ENCODE measurements around the gene CYP2B6. TPM values are rescaled to one million over a fixed set of nuclear protein-coding genes. Genes with fewer than 3 reads are reported as not detected.
"Not testable (repeated sequence)": the region's sequence is repeated elsewhere in the genome, so short reads cannot be mapped to it uniquely, and the experiment has no call there.

Gene CYP2B6
- total and polyA plus RNA-seq, 3 experiments from 2014 or later = not detected

DNA sequence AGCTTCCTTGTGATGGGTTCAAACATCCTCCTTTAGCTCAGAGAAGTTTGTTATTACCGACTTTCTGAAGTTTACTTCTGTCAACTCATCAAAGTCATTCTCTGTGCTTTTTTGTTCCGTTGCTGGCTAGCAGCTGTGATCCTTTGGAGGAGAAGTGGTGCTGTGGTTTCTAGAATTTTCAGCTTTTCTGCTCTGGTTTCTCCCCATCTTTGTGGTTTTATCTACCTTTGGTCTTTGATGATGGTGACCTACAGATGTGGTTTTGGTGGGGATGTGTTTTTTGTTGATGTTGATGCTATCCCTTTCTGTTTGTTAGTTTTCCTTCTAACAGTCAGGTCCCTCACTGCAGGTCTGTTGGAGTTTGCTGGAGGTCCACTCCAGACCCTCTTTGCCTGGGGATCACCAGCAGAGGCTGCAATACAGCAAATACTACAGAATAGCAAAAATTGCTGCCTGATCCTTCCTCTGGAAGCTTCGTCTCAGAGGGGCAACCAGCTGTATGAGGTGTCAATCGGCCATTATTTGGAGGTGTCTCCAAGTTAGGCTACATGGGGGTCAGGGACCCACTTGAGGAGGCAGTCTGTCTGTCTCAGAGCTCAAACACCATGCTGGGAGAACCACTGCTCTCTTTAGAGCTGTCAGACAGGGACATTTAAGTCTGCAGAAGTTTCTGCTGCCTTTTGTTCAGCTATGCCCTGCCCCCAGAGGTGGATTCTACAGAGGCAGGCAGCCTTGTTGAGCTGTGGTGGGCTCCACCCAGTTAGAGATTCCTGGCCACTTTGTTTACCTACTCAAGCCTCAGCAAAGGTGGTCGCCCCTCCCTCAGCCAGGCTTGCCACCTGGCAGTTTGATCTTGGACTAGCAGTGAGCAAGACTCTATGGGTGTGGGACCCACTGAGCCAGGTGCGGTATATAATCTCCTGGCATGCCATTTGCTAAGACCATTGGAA, 20.4 kb upstream of the CYP2B6 start:
- H3K4me3 ChIP-seq (ENCODE audit: low read length); POLR2A ChIA-PET; H3K27me3 Mint-ChIP-seq; H3K27ac ChIP-seq (ENCODE audit: low read depth, low read length); H3K36me3 ChIP-seq (ENCODE audit: insufficient read depth, low read length); H3K27me3 ChIP-seq (ENCODE audit: insufficient read depth, low read length, poor library complexity, severe bottlenecking); H3K9me3 Mint-ChIP-seq; H3K9me3 ChIP-seq (ENCODE audit: low read length); H3K36me3 Mint-ChIP-seq: not testable (repeated sequence)
- peak overlapping the region; percentile 24 to 95 (median 68) for H3K27ac Mint-ChIP-seq
- CTCF ChIA-PET = interaction anchor here (1.4 to 2.1 kb wide), 2 partner anchors 151 to 174 kb away, joined by 3 to 10 read pairs; no protein-coding TSS in a partner anchor
- peaks cover 31% of the 10 kb centered on the region for H3K4me1 ChIP-seq (ENCODE audit: insufficient read depth, low read length)
- H3K4me1 Mint-ChIP-seq = peaks cover 33 to 40% (median 39%) of the 10 kb centered on the region in 3 donors
- peak overlapping the region; percentile 16 to 65 (median 38) for H3K4me3 Mint-ChIP-seq
- peak in 3 of 5 donors; percentile 1 to 89 (median 75) for DNase-seq

DNA sequence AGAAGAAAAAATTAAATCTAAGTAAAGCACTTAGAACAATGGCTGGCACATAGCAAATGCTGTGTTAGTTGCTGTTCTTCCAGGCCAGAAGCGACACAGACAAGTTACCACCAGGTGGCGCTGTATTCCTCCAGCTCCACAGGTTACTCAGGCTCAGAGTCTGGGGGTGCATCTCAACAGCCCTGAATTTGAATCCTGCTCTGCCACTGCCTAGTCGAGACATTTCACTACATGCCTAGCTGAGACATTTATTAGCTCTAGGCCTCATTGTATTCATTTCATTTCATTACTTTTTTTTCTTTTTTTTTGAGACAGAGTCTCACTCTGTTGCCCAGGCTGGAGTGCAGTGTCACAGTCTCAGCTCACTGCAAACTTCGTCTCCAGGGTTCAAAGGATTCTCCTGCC, 16.4 kb upstream of the CYP2B6 start:
- H3K36me3 ChIP-seq (ENCODE audit: insufficient read depth, low read length) = no peaks in the 10 kb centered on the region
- no peaks in the 10 kb centered on the region for H3K27me3 ChIP-seq (ENCODE audit: insufficient read depth, low read length, poor library complexity, severe bottlenecking)
- Mint-ChIP-seq H3K4me1 (peaks cover 21 to 32% (median 26%) of the 10 kb centered on the region in 3 donors), H3K27me3 (peaks cover 7 to 8% of the 10 kb centered on the region in 2 donors), H3K36me3 (no peaks in the 10 kb centered on the region), H3K4me3 (no peak overlapping the region), H3K9me3 (peaks cover 0 to 2% (median 0%) of the 10 kb centered on the region in 5 donors), H3K27ac (no peak overlapping the region)
- no peak overlapping the region for H3K27ac ChIP-seq (ENCODE audit: low read depth, low read length)
- no peak overlapping the region for H3K4me3 ChIP-seq (ENCODE audit: low read length)
- POLR2A ChIA-PET = no interaction called here
- CTCF ChIA-PET = interaction anchor here (0.7 to 1.4 kb wide), 5 partner anchors 38 to 334 kb away, joined by 3 to 4 read pairs (median 4); no protein-coding TSS in a partner anchor
- peak; percentile 66 to 81 (median 70) for DNase-seq
- peaks cover 20% of the 10 kb centered on the region for H3K4me1 ChIP-seq (ENCODE audit: insufficient read depth, low read length)
- H3K9me3 ChIP-seq (ENCODE audit: low read length) = no peaks in the 10 kb centered on the region

DNA sequence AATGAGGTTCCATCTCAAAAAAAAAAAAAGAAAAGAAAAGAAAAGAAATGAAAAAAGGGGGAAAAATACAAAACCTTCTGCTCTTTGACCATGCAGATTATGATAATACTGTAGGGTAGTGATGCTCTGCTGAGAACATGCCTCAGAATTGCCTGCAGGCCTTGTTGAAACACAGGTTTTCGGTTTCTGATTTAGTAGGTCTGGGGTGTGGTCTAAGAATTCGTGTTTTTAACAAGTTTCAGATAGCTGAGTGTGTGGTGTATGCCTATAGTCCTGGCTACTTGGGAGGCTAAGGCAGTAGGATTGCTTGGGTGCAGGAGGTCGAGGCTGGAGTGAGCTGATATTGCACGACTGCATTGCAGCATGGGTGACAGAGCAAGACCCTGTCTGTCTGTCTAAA, 14.9 kb upstream of the CYP2B6 start:
- Mint-ChIP-seq H3K9me3 (no peaks in the 10 kb centered on the region), H3K36me3 (no peaks in the 10 kb centered on the region)
- CTCF ChIA-PET = interaction anchor here (1.5 kb wide), 1 partner anchor 157 kb away, joined by 3 read pairs; no protein-coding TSS in a partner anchor

DNA sequence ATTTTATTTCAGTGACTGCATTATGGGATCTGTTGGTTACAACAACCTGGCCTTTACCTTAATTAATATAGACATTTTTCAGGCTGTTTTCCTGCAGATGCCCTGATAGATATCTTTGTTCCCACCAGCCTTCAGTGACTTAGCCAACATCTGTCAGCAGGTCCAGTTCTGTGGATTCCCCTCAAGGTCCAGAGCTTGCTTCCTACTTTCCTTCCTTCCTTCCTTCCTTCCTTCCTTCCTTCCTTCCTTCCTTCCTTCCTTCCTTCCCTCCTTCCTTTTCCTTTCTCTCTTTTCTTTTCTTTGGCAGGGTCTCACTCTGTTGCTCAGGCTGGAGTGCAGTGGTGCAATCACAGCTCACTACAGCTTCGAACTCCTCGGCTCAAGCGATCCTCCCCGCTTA, 14.4 kb upstream of the CYP2B6 start:
- ChIA-PET POLR2A (no interaction called here), CTCF (interaction anchor here (1.5 kb wide), 1 partner anchor 157 kb away, joined by 3 read pairs; no protein-coding TSS in a partner anchor)
- Histone ChIP-seq H3K36me3 (ENCODE audit: insufficient read depth, low read length) (no peaks in the 10 kb centered on the region), H3K27ac (ENCODE audit: low read depth, low read length) (no peak overlapping the region), H3K4me1 (ENCODE audit: insufficient read depth, low read length) (no peaks in the 10 kb centered on the region), H3K27me3 (ENCODE audit: insufficient read depth, low read length, poor library complexity, severe bottlenecking) (no peaks in the 10 kb centered on the region), H3K9me3 (ENCODE audit: low read length) (no peaks in the 10 kb centered on the region), H3K4me3 (ENCODE audit: low read length) (no peak overlapping the region)
- Mint-ChIP-seq H3K27me3 (peaks cover 18 to 25% of the 10 kb centered on the region in 2 donors), H3K36me3 (no peaks in the 10 kb centered on the region), H3K27ac (peak overlapping the region in 2 of 8 donors; percentile 58 to 75), H3K9me3 (no peaks in the 10 kb centered on the region), H3K4me1 (peaks cover under 1 to 11% (median 6%) of the 10 kb centered on the region in 3 donors), H3K4me3 (no peak overlapping the region)
- DNase-seq = no peak

More for the DNA sequence above, 14.9 kb upstream of the CYP2B6 start:
- H3K36me3 ChIP-seq (ENCODE audit: insufficient read depth, low read length) = no peaks in the 10 kb centered on the region
- peaks cover 14 to 20% of the 10 kb centered on the region in 2 donors for H3K27me3 Mint-ChIP-seq
- peaks cover 6 to 17% (median 11%) of the 10 kb centered on the region in 3 donors for H3K4me1 Mint-ChIP-seq
- no peak overlapping the region for H3K27ac Mint-ChIP-seq
- H3K4me3 ChIP-seq (ENCODE audit: low read length) = no peak overlapping the region
- H3K27ac ChIP-seq (ENCODE audit: low read depth, low read length) = no peak overlapping the region
- DNase-seq = no peak
- peaks cover 5% of the 10 kb centered on the region for H3K4me1 ChIP-seq (ENCODE audit: insufficient read depth, low read length)
- no peaks in the 10 kb centered on the region for H3K9me3 ChIP-seq (ENCODE audit: low read length)
- POLR2A ChIA-PET = no interaction called here
- H3K27me3 ChIP-seq (ENCODE audit: insufficient read depth, low read length, poor library complexity, severe bottlenecking) = no peaks in the 10 kb centered on the region
- H3K4me3 Mint-ChIP-seq = no peak overlapping the region

DNA sequence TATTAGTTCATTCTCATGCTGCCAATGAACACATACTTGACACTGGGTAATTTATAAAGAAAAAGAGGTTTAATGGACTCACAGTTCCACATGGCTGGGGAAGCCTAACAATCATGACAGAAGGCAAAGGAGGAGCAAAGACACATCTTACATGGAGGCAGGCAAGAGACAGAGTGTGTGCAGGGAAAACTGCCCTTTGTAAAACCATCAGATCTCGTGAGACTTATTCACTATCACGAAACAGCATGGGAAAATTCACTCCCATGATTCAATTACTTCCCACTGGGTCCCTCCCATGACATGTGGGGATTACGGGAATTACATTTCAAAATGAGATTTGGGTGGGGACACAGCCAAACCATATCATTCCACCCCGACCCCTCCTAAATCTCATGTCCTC, 11.3 kb upstream of the CYP2B6 start:
- H3K4me1 Mint-ChIP-seq; H3K27me3 ChIP-seq (ENCODE audit: insufficient read depth, low read length, poor library complexity, severe bottlenecking); H3K4me1 ChIP-seq (ENCODE audit: insufficient read depth, low read length); H3K9me3 Mint-ChIP-seq; CTCF ChIA-PET; POLR2A ChIA-PET; H3K9me3 ChIP-seq (ENCODE audit: low read length); H3K36me3 Mint-ChIP-seq; DNase-seq; H3K27ac Mint-ChIP-seq; H3K36me3 ChIP-seq (ENCODE audit: insufficient read depth, low read length); H3K4me3 Mint-ChIP-seq; H3K4me3 ChIP-seq (ENCODE audit: low read length); H3K27ac ChIP-seq (ENCODE audit: low read depth, low read length): not testable (repeated sequence)
- peaks cover 19 to 39% of the 10 kb centered on the region in 2 donors for H3K27me3 Mint-ChIP-seq

DNA sequence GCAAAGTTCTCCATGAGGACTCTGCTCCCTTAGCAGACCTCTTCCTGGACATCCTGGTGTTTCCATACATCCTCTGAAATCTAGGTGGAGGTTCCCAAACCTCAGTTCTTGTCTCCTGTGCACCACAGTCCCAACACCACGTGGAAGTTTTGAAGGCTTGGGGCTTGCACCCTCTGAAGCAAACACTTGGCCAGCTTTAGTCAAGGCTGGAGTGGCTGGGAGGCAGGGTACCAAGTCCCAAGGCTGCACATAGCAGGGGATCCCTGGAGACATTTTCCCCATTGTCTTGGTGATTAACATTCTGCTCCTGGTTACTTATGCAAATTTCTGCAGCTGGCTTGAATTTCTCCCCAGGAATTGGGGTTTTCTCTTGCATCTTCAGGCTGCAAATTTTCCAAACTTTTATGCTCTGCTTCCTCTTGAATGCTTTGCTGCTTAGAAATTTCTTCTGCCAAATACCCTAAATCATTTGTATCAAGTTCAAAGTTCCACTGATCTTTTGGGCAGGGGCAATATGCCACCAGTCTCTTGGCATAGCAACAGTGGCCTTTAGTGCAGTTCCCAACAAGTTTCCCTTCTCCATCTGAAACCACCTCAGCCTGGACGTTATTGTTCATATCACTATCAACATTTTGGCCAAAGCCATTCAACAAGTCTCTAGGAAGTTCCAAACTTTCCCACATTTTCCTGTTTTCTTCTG, 10.2 kb upstream of the CYP2B6 start:
- H3K9me3 Mint-ChIP-seq; H3K27ac ChIP-seq (ENCODE audit: low read depth, low read length); H3K27me3 ChIP-seq (ENCODE audit: insufficient read depth, low read length, poor library complexity, severe bottlenecking); H3K9me3 ChIP-seq (ENCODE audit: low read length); H3K4me1 Mint-ChIP-seq; POLR2A ChIA-PET; H3K36me3 ChIP-seq (ENCODE audit: insufficient read depth, low read length); CTCF ChIA-PET; H3K4me3 Mint-ChIP-seq; H3K27ac Mint-ChIP-seq; DNase-seq; H3K4me1 ChIP-seq (ENCODE audit: insufficient read depth, low read length); H3K36me3 Mint-ChIP-seq; H3K4me3 ChIP-seq (ENCODE audit: low read length): not testable (repeated sequence)
- H3K27me3 Mint-ChIP-seq = peaks cover 19 to 43% of the 10 kb centered on the region in 2 donors

DNA sequence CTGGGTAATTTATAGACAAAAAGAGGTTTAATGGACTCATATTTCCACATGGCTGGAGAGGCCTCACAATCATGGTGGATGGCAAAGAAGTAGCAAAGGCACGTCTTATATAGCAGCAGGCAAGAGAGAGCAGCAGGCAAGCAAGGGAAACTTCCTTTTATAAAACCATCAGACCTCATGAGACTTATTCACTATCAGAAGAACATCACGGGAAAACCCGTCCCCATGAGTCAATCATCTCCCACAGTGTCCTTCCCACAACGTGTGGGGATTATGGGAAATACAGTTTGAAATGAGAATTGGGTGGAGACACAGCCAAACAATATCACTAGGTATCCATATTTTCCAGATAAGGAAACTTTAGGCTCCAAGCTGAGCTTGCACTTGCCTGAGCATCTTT, 9.5 kb upstream of the CYP2B6 start:
- H3K4me3 Mint-ChIP-seq = no peak overlapping the region
- H3K36me3 Mint-ChIP-seq = peaks cover 0 to 3% (median 2%) of the 10 kb centered on the region in 3 donors
- Histone ChIP-seq H3K4me3 (ENCODE audit: low read length) (no peak overlapping the region), H3K27me3 (ENCODE audit: insufficient read depth, low read length, poor library complexity, severe bottlenecking) (no peaks in the 10 kb centered on the region), H3K9me3 (ENCODE audit: low read length) (no peaks in the 10 kb centered on the region), H3K4me1 (ENCODE audit: insufficient read depth, low read length) (no peaks in the 10 kb centered on the region), H3K36me3 (ENCODE audit: insufficient read depth, low read length) (no peaks in the 10 kb centered on the region), H3K27ac (ENCODE audit: low read depth, low read length) (no peak overlapping the region)
- no peak for DNase-seq
- H3K27ac Mint-ChIP-seq = no peak overlapping the region
- peaks cover 16 to 47% of the 10 kb centered on the region in 2 donors for H3K27me3 Mint-ChIP-seq
- POLR2A ChIA-PET = no interaction called here
- CTCF ChIA-PET = no interaction called here
- H3K4me1 Mint-ChIP-seq = peaks cover 0 to 5% (median 0%) of the 10 kb centered on the region in 3 donors
- H3K9me3 Mint-ChIP-seq = peaks cover 0 to 3% (median 0%) of the 10 kb centered on the region in 5 donors

DNA sequence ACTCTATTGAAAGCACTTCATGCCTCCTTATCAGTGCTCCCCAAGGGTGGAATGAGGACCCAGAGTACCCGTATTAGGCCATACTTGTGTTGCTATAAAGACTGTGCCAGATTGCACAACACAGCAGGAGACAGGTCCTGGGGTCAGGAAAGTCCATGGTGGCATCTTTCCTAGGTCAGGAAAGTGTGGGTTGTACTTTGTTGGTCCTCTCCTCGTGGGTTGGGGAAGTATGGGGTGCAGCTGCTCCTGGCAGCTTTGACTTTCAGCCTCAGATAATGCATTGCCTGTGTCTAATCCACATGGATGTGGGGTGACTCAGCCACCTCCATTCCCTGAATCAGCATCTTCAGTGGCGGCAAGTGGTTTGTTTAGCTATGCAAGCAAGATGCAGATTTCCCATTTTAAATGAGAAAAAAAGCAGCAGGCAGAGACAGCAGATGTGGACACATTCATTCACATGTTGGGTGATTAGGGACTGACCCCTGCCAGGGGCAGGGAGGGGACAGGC, 8.4 kb upstream of the CYP2B6 start:
- H3K27ac ChIP-seq (ENCODE audit: low read depth, low read length) = no peak overlapping the region
- Mint-ChIP-seq H3K4me3 (no peak overlapping the region), H3K27ac (no peak overlapping the region), H3K4me1 (no peaks in the 10 kb centered on the region), H3K36me3 (peaks cover 0 to 3% (median 2%) of the 10 kb centered on the region in 3 donors), H3K9me3 (peaks cover under 1 to 5% (median 3%) of the 10 kb centered on the region in 5 donors), H3K27me3 (peaks cover 15 to 50% of the 10 kb centered on the region in 2 donors)
- CTCF ChIA-PET = no interaction called here
- no peaks in the 10 kb centered on the region for H3K9me3 ChIP-seq (ENCODE audit: low read length)
- H3K4me1 ChIP-seq (ENCODE audit: insufficient read depth, low read length) = no peaks in the 10 kb centered on the region
- no peak overlapping the region for H3K4me3 ChIP-seq (ENCODE audit: low read length)
- no peaks in the 10 kb centered on the region for H3K27me3 ChIP-seq (ENCODE audit: insufficient read depth, low read length, poor library complexity, severe bottlenecking)
- H3K36me3 ChIP-seq (ENCODE audit: insufficient read depth, low read length) = no peaks in the 10 kb centered on the region
- POLR2A ChIA-PET = no interaction called here
- no peak for DNase-seq

Data from CD8-positive, alpha-beta memory T cell (primary cell).